Right atrium auricular region (tissue), 2 donors: ENCODE data around the gene PPP1R16B. TPM values are rescaled to one million over a fixed set of nuclear protein-coding genes. Genes with fewer than 3 reads are reported as not detected.

Source experiments
- DNase-seq: peaks from one replicate; pipeline ENCODE4 v3.0.0-alpha.2; 2019; ENCODE audit warnings: low spot score
- H3K27ac ChIP-seq, 2 donors: fragments of 200-600 bp; sonication (generic); 1 replicate in 1 of 2; 2 replicates in 1 of 2; pipeline ENCODE4 v1.5.1; 2016 to 2019
- H3K27me3 ChIP-seq, 2 donors: fragments of 200-600 bp; sonication (generic); one replicate each; pipeline versions ENCODE4 v1.5.1 to v1.6.0; 2017 to 2019
- H3K36me3 ChIP-seq: fragments of 200-600 bp; sonication (generic); one replicate; pipeline ENCODE4 v1.5.1; 2016
- H3K4me1 ChIP-seq, 2 donors: fragments of 200-600 bp; sonication (generic); one replicate each; pipeline versions ENCODE4 v1.5.1 to v1.6.0; 2017 to 2019
- H3K4me3 ChIP-seq, 2 donors: fragments of 200-600 bp; sonication (generic); 1 replicate in 1 of 2; 2 replicates in 1 of 2; pipeline ENCODE4 v1.5.1; 2017 to 2019; ENCODE audit warnings: mild to moderate bottlenecking in 1 of 2, moderate library complexity in 1 of 2
- H3K9me3 ChIP-seq, 2 donors: fragments of 200-600 bp; sonication (generic); one replicate each; pipeline ENCODE4 v1.5.1; 2019
- total RNA-seq, 2 donors: library from RNA; depleted of rRNA; stranded (reverse); fragments of >200 nt; gene quantifications; one replicate each; pipeline ENCODE4 v1.1.0, GENCODE V29; 2016
- TF ChIP-seq, protein P1 (sequence below), 2 donors: fragments of 200-600 bp; sonication (generic); IDR thresholded peaks; one replicate each; pipeline ENCODE4 v1.5.1; 2019; ENCODE audit warnings: antibody characterized with exemption in 2 of 2

Gene PPP1R16B
- total RNA-seq, 2 donors from 2014 or later = 0.96 to 6.6 TPM

DNA sequence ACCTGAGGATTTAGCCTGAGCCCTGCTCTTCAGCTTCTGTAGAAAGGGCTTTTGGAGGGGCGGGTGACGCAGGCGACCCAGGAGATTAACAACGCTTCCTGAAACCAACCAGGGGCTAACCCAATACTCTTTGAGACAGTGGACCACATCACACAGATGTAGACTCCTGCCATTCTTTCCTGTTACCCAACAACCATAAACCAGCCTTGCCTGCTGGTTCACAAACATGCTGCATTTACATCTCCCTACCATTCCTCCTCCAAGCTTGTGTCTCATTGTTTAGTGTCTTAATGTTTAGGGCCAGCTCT, 28.3 kb downstream of the PPP1R16B start:
- H3K27ac ChIP-seq = no peak overlapping the region
- no peak overlapping the region for H3K4me3 ChIP-seq
- H3K27me3 ChIP-seq = no peaks in the 10 kb centered on the region
- H3K4me1 ChIP-seq = peaks cover 0 to 9% of the 10 kb centered on the region in 2 donors
- TF ChIP-seq, protein P1, sequence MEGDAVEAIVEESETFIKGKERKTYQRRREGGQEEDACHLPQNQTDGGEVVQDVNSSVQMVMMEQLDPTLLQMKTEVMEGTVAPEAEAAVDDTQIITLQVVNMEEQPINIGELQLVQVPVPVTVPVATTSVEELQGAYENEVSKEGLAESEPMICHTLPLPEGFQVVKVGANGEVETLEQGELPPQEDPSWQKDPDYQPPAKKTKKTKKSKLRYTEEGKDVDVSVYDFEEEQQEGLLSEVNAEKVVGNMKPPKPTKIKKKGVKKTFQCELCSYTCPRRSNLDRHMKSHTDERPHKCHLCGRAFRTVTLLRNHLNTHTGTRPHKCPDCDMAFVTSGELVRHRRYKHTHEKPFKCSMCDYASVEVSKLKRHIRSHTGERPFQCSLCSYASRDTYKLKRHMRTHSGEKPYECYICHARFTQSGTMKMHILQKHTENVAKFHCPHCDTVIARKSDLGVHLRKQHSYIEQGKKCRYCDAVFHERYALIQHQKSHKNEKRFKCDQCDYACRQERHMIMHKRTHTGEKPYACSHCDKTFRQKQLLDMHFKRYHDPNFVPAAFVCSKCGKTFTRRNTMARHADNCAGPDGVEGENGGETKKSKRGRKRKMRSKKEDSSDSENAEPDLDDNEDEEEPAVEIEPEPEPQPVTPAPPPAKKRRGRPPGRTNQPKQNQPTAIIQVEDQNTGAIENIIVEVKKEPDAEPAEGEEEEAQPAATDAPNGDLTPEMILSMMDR (IDR thresholded peaks at IDR 0.05) = no peak
- no peaks in the 10 kb centered on the region for H3K36me3 ChIP-seq
- DNase-seq = no peak
- no peaks in the 10 kb centered on the region for H3K9me3 ChIP-seq

DNA sequence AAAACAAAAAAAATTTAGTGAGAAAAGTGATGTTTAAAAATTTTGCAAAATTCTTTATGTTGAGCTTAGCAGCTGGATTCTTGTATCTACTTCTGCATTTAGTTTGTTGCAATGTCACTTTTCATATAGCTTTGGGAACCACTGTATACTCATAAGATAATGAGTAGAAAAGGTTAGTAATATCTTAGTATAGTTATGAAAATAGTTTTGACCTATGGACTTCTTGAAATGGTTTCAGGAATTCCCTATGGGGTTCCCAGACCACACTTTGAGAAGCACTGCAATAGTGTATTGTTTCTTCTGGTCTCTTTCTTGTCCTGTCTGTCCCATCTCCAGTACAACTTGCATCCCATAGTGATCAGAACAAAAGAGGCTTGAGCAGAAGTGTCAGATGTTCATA, 29.4 kb downstream of the PPP1R16B start:
- Histone ChIP-seq H3K36me3 (no peaks in the 10 kb centered on the region), H3K9me3 (no peaks in the 10 kb centered on the region), H3K27me3 (no peaks in the 10 kb centered on the region), H3K4me1 (peaks cover 0 to 4% of the 10 kb centered on the region in 2 donors), H3K27ac (no peak overlapping the region), H3K4me3 (no peak overlapping the region)
- DNase-seq = no peak
- TF ChIP-seq, protein P1 (IDR thresholded peaks at IDR 0.05) = no peak

DNA sequence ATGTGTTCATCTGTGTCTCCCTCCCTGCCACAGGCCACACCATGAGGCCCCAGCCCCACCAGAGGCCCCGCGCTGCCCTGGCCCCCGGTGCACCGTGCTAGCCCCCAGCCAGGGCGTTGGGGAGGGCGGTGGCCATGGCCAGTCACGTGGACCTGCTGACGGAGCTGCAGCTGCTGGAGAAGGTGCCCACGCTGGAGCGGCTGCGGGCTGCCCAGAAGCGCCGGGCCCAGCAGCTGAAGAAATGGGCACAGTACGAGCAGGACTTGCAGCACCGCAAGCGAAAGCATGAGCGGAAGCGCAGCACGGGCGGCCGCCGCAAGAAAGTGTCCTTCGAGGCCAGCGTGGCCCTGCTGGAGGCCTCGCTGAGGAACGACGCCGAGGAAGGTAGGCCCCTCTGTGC, 30.3 kb downstream of the PPP1R16B start:
- Histone ChIP-seq H3K27ac (no peak overlapping the region), H3K9me3 (no peaks in the 10 kb centered on the region), H3K36me3 (no peaks in the 10 kb centered on the region), H3K4me1 (no peaks in the 10 kb centered on the region), H3K4me3 (no peak overlapping the region), H3K27me3 (no peaks in the 10 kb centered on the region)
- DNase-seq = no peak
- TF ChIP-seq, protein P1 (IDR thresholded peaks at IDR 0.05) = no peak

GRCh38 chr20:38836991-38837390, 31.5 kb downstream of the PPP1R16B start:
- no peak overlapping the region for H3K27ac ChIP-seq
- no peak for DNase-seq
- no peaks in the 10 kb centered on the region for H3K4me1 ChIP-seq
- H3K4me3 ChIP-seq = no peak overlapping the region
- TF ChIP-seq, protein P1 (IDR thresholded peaks at IDR 0.05) = no peak
- no peaks in the 10 kb centered on the region for H3K36me3 ChIP-seq
- no peaks in the 10 kb centered on the region for H3K9me3 ChIP-seq
- no peaks in the 10 kb centered on the region for H3K27me3 ChIP-seq

DNA sequence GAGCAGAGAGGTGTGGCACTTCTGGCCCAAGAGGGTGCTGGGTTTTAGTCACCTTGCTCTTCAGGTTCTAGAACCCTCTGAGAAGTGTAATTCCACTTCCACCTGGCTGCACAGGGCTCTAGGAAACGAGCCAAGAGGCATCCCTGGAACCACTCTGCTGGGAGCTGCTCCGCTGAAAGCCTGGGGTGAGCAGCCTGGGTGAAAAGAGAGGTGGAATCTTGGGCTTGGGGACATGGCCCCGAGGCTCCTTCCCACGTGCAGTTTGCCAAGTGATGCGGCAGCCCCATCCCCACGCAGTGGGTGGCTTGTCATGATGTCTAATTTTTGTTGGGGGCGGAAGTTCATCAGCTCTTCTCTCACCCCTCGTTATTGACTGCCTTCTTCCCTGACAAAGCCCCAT, 32.8 kb downstream of the PPP1R16B start:
- Histone ChIP-seq H3K9me3 (no peaks in the 10 kb centered on the region), H3K27me3 (no peaks in the 10 kb centered on the region), H3K36me3 (no peaks in the 10 kb centered on the region), H3K4me3 (no peak overlapping the region), H3K27ac (no peak overlapping the region), H3K4me1 (no peaks in the 10 kb centered on the region)
- DNase-seq = no peak
- TF ChIP-seq, protein P1 (IDR thresholded peaks at IDR 0.05) = no peak

DNA sequence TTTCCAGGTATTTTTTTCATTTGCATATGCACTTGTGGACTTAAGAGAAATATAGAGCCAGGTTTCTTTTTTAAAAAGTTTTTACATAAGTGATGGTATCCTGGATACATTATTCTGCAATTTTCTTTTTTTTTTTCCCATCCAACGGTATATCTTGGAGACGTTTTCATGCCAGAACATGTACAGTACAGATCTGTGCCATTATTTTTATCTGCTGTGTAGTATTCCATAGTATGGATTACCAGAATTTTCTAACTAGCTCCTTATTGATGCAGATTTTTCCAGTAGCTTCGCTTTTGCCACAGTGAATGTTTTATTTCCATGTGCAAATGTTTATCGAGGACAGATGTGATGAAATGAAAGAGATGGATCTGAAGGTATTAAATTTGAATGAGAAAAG, 34.1 kb downstream of the PPP1R16B start:
- TF ChIP-seq, protein P1 (IDR thresholded peaks at IDR 0.05) = no peak
- Histone ChIP-seq H3K4me1 (no peaks in the 10 kb centered on the region), H3K27ac (no peak overlapping the region), H3K4me3 (no peak overlapping the region), H3K9me3 (no peaks in the 10 kb centered on the region), H3K27me3 (no peaks in the 10 kb centered on the region), H3K36me3 (no peaks in the 10 kb centered on the region)
- DNase-seq = no peak
